PFSK-1 (cell line): ENCODE measurements around the gene RAD51B.

Experiments used
- FOXP2 ChIP-seq: optimal IDR thresholded peaks from 2 replicates; pipeline ENCODE3; 2011; ENCODE audit warnings: borderline replicate concordance, control low read depth, inconsistent platforms; ENCODE audit not compliant: insufficient read depth; ENCODE audit errors: extremely low read length, extremely low read depth
- POLR2AphosphoS5 ChIP-seq: IDR thresholded peaks from 2 replicates; pipeline ENCODE4 v1.6.1; 2012; ENCODE audit warnings: low read depth, mild to moderate bottlenecking, control low read depth, low read length, moderate library complexity
- REST ChIP-seq, 2 experiments: IDR thresholded peaks; 2 replicates each; pipeline versions ENCODE4 v1.6.1 to v1.8.0; 2011 to 2012; ENCODE audit warnings: low read depth in 2 of 2, low read length in 2 of 2, control low read depth in 1 of 2, inconsistent platforms in 1 of 2, mild to moderate bottlenecking in 1 of 2, moderate library complexity in 1 of 2; ENCODE audit not compliant: insufficient read depth in 1 of 2
- SIN3A ChIP-seq: IDR thresholded peaks from 2 replicates; pipeline ENCODE4 v1.6.1; 2012; ENCODE audit warnings: mild to moderate bottlenecking, low read length, moderate library complexity, borderline replicate concordance; ENCODE audit not compliant: insufficient read depth
- TAF1 ChIP-seq: IDR thresholded peaks from 2 replicates; pipeline ENCODE4 v1.6.1; 2012; ENCODE audit warnings: low read length, control low read depth, borderline replicate concordance; ENCODE audit not compliant: insufficient read depth

The RAD51B gene

DNA sequence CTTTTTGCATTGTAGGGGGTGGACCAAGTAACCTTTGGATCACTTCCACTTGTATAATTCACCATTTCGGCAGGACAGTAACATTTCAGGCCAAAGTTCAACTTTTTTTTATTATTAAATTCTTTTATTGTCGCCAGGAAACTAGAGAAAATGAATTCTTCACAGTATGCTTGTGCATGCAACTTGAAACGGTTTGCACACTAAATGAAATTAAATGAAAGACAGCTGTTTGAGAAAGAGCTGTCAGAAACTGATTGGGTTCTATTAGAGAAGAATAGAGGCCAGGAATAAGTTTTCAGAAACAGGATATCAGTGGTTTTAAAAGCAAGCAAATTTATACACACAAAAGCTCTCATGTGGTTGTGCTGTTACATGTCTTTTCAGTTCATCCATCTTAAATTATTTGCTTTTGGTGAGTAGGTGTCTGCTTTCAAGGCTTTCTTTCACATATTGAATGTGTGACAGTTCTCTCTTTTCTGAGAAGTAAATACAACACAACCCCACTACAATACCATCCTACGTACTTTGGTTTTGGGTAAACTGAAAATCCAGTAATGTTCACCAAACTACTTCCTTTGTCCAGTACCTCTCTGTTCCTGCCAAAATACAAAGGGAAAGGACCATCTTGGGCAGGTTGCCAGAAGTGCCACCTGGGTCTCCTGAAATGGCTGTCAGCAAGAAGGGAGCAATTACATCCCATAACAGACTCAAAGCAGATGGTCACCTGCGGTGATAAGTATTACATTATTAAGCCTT, 291.7 kb downstream of the RAD51B start:
- TF ChIP-seq TAF1 (no peak), REST (IDR thresholded peaks at IDR 0.05; ENCODE audit: insufficient read depth in 1 of 2, low read depth in 2 of 2, low read length in 2 of 2) (no peak), FOXP2 (no peak), POLR2AphosphoS5 (no peak), SIN3A (no peak)

GRCh38 chr14:68111853-68112270, 292.3 kb downstream of the RAD51B start:
- no peak for TF ChIP-seq SIN3A
- no peak for TF ChIP-seq POLR2AphosphoS5
- no peak for TF ChIP-seq REST (IDR thresholded peaks at IDR 0.05; ENCODE audit: insufficient read depth in 1 of 2, low read depth in 2 of 2, low read length in 2 of 2)
- TF ChIP-seq FOXP2: no peak
- no peak for TF ChIP-seq TAF1

DNA sequence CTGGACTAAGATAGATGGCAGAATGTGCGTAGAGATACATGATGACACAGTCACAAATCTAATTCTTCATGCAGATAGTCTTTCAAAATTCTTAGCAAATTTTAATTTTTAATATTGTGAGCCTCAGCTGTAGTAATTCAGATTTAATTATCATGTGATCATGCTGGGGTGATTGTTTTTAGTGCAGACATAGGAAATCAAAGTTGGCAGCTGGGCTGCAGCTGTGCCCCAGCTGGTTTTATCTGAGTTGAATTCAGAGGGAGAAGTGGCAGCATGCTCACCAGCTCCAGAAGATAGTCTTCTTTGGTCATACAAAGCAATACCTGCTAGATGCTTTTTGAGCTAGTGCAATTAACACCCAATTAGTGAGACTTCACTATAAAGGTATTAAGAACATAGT, 292.9 kb downstream of the RAD51B start:
- TF ChIP-seq SIN3A (no peak), TAF1 (no peak), FOXP2 (no peak), POLR2AphosphoS5 (no peak), REST (IDR thresholded peaks at IDR 0.05; ENCODE audit: insufficient read depth in 1 of 2, low read depth in 2 of 2, low read length in 2 of 2) (no peak)

- TF ChIP-seq SIN3A: no peak
- no peak for TF ChIP-seq POLR2AphosphoS5
- TF ChIP-seq FOXP2: no peak
- TF ChIP-seq REST (IDR thresholded peaks at IDR 0.05; ENCODE audit: insufficient read depth in 1 of 2, low read depth in 2 of 2, low read length in 2 of 2): no peak
- no peak for TF ChIP-seq TAF1
These were observed 293.9 kb downstream of the RAD51B start for GRCh38 chr14:68113343-68113930.
